Neural cell (in vitro differentiated cells): ENCODE measurements around the gene CRYZL1. TPM values are rescaled to one million over a fixed set of nuclear protein-coding genes. Genes with fewer than 3 reads are reported as not detected.
"Not testable (repeated sequence)": the region's sequence is repeated elsewhere in the genome, so short reads cannot be mapped to it uniquely, and the experiment has no call there.

Source experiments
- H2AFZ ChIP-seq: fragments of 200-600, 300-800 bp; sonication (generic), shearing (Covaris generic); 2 replicates; pipeline ENCODE4 v1.6.0; 2014; ENCODE audit warnings: low read depth, mild to moderate bottlenecking, antibody characterized with exemption, low read length, moderate library complexity
- H3F3A ChIP-seq: fragments of 200-600 bp; shearing (Covaris generic); 2 replicates; pipeline ENCODE4 v1.6.1; 2016; ENCODE audit warnings: mild to moderate bottlenecking, moderate library complexity, mixed read lengths, antibody characterized with exemption, low read length; ENCODE audit not compliant: insufficient read depth, poor library complexity, severe bottlenecking
- H3K27ac ChIP-seq: fragments of 200-600, 300-800 bp; sonication (generic), shearing (Covaris generic); 2 replicates; pipeline ENCODE4 v1.5.1; 2014; ENCODE audit warnings: mild to moderate bottlenecking, low read length, moderate library complexity
- H3K27me3 ChIP-seq: fragments of 300-800, 200-600 bp; sonication (generic), shearing (Covaris generic); 2 replicates; pipeline ENCODE4 v1.6.0; 2014; ENCODE audit warnings: mild to moderate bottlenecking, low read depth, low read length, moderate library complexity; ENCODE audit not compliant: insufficient read depth
- H3K36me3 ChIP-seq: fragments of 300-800, 200-600 bp; sonication (generic), shearing (Covaris generic); 2 replicates; pipeline ENCODE4 v1.5.1; 2014; ENCODE audit warnings: mild to moderate bottlenecking, antibody characterized with exemption, low read length, moderate library complexity; ENCODE audit not compliant: insufficient read depth
- H3K4me2 ChIP-seq: fragments of 300-800, 200-600 bp; sonication (generic), shearing (Covaris generic); 2 replicates; pipeline ENCODE4 v1.6.0; 2014; ENCODE audit warnings: mild to moderate bottlenecking, low read length
- H3K4me3 ChIP-seq: fragments of 300-800, 200-600 bp; sonication (generic), shearing (Covaris generic); 2 replicates; pipeline ENCODE4 v1.5.1; 2014; ENCODE audit warnings: mild to moderate bottlenecking, low read length, moderate library complexity
- H3K79me2 ChIP-seq: fragments of 200-600 bp; shearing (Covaris generic); replicated peaks from 2 replicates; pipeline ENCODE4 v1.6.0; 2014; ENCODE audit warnings: mild to moderate bottlenecking, low read length, moderate library complexity; ENCODE audit not compliant: insufficient read depth
- H3K9ac ChIP-seq: fragments of 300-800, 200-600 bp; sonication (generic), shearing (Covaris generic); 2 replicates; pipeline ENCODE4 v1.6.1; 2016; ENCODE audit warnings: mild to moderate bottlenecking, low read length, mixed read lengths
- H3K9me2 ChIP-seq: fragments of 200-600 bp; shearing (Covaris generic); 2 replicates; pipeline ENCODE4 v1.6.1; 2016; ENCODE audit warnings: mild to moderate bottlenecking, low read length, mixed read lengths; ENCODE audit not compliant: insufficient read depth
- H3K9me3 ChIP-seq: fragments of 200-600, 300-800 bp; sonication (generic), shearing (Covaris generic); 2 replicates; pipeline ENCODE4 v1.6.1; 2016; ENCODE audit warnings: mild to moderate bottlenecking, mixed run types, low read length, moderate library complexity, mixed read lengths
- H4K20me1 ChIP-seq: fragments of 200-600 bp; shearing (Covaris generic); 2 replicates; pipeline ENCODE4 v1.6.1; 2016; ENCODE audit warnings: mild to moderate bottlenecking, mixed run types; ENCODE audit not compliant: insufficient read depth
- CTCF ChIP-seq: fragments of 450-650 bp; IDR thresholded peaks from 2 replicates; pipeline ENCODE4 v1.5.1; 2014; ENCODE audit warnings: antibody characterized with exemption, mild to moderate bottlenecking, moderate library complexity; ENCODE audit not compliant: poor library complexity, severe bottlenecking
- EP300 ChIP-seq: fragments of 450-650 bp; conservative IDR thresholded peaks from 2 replicates; pipeline ENCODE4 v1.6.1; 2014; ENCODE audit warnings: antibody characterized with exemption, mild to moderate bottlenecking, moderate library complexity; ENCODE audit not compliant: poor library complexity, severe bottlenecking
- EZH2 ChIP-seq: fragments of 200-600, 300-800 bp; shearing (Covaris generic), sonication (generic); IDR thresholded peaks from 2 replicates; pipeline ENCODE4 v1.6.1; 2014; ENCODE audit warnings: antibody characterized with exemption, low read length, borderline replicate concordance, mild to moderate bottlenecking; ENCODE audit not compliant: insufficient read depth, poor library complexity, severe bottlenecking
- MXI1 ChIP-seq: fragments of 450-650 bp; conservative IDR thresholded peaks from 2 replicates; pipeline ENCODE4 v1.6.1; 2014; ENCODE audit warnings: antibody characterized with exemption, mild to moderate bottlenecking; ENCODE audit not compliant: poor library complexity, severe bottlenecking
- POLR2AphosphoS5 ChIP-seq: IDR thresholded peaks from 2 replicates; pipeline ENCODE4 v1.6.1; 2012
- RAD21 ChIP-seq: fragments of 450-650 bp; conservative IDR thresholded peaks from 2 replicates; pipeline ENCODE4 v1.6.1; 2014; ENCODE audit warnings: antibody characterized with exemption, mild to moderate bottlenecking, moderate library complexity
- REST ChIP-seq: IDR thresholded peaks from 2 replicates; pipeline ENCODE4 v1.6.1; 2012; ENCODE audit warnings: borderline replicate concordance
- SMC3 ChIP-seq: fragments of 450-650 bp; conservative IDR thresholded peaks from 2 replicates; pipeline ENCODE4 v1.6.1; 2014; ENCODE audit warnings: antibody characterized with exemption, mild to moderate bottlenecking, moderate library complexity; ENCODE audit not compliant: poor library complexity
- TAF1 ChIP-seq: IDR thresholded peaks from 2 replicates; pipeline ENCODE4 v1.6.1; 2012; ENCODE audit warnings: low read depth
- polyA plus RNA-seq: library from polyadenylated mRNA; depleted of rRNA; stranded (reverse); fragments of >200 nt; gene quantifications from 2 replicates; pipeline ENCODE4 v1.2.3, GENCODE V29; 2014

The CRYZL1 gene
- polyA plus RNA-seq, 1 donor from 2014 or later: 54.3 TPM

GRCh38 chr21:33680870-33681269 lies 39.3 kb upstream of the CRYZL1 start:
- no peaks in the 10 kb centered on the region for H3K9me2 ChIP-seq
- H3K4me2 ChIP-seq: no peak overlapping the region
- peaks cover 29% of the 10 kb centered on the region for H3K79me2 ChIP-seq
- no peaks in the 10 kb centered on the region for H3F3A ChIP-seq
- H3K27me3 ChIP-seq: no peaks in the 10 kb centered on the region
- H3K4me3 ChIP-seq: no peak overlapping the region
- H4K20me1 ChIP-seq: no peaks in the 10 kb centered on the region
- H3K9me3 ChIP-seq: no peaks in the 10 kb centered on the region
- H3K9ac ChIP-seq: no peak overlapping the region
- no peak overlapping the region for H2AFZ ChIP-seq
- TF ChIP-seq TAF1: no peak
- no peak for TF ChIP-seq EZH2
- no peak for TF ChIP-seq POLR2AphosphoS5
- no peak for TF ChIP-seq SMC3
- TF ChIP-seq RAD21: no peak
- TF ChIP-seq CTCF: no peak
- no peak for TF ChIP-seq REST
- no peak for TF ChIP-seq MXI1
- no peak for TF ChIP-seq EP300
- no peak overlapping the region for H3K27ac ChIP-seq
- H3K36me3 ChIP-seq: no peaks in the 10 kb centered on the region

- Histone ChIP-seq H3K36me3 (no peaks in the 10 kb centered on the region), H3K9me2 (no peaks in the 10 kb centered on the region), H3K27ac (no peak overlapping the region), H3K4me2 (no peak overlapping the region), H4K20me1 (no peaks in the 10 kb centered on the region), H3K4me3 (no peak overlapping the region), H3K79me2 (peaks cover 18% of the 10 kb centered on the region), H2AFZ (no peak overlapping the region), H3K27me3 (no peaks in the 10 kb centered on the region), H3F3A (no peaks in the 10 kb centered on the region), H3K9ac (no peak overlapping the region), H3K9me3 (no peaks in the 10 kb centered on the region)
- TF ChIP-seq POLR2AphosphoS5 (no peak), MXI1 (no peak), RAD21 (no peak), EP300 (no peak), CTCF (no peak), EZH2 (no peak), TAF1 (no peak), SMC3 (no peak), REST (no peak)
Measured at GRCh38 chr21:33677450-33677849, 35.9 kb upstream of the CRYZL1 start.

GRCh38 chr21:33676666-33677065 lies 35.1 kb upstream of the CRYZL1 start:
- H3K9me3 ChIP-seq, H3K36me3 ChIP-seq, H3K27ac ChIP-seq, H3K9ac ChIP-seq, H3K9me2 ChIP-seq, H3K4me2 ChIP-seq, H3F3A ChIP-seq, H4K20me1 ChIP-seq, H3K27me3 ChIP-seq, H2AFZ ChIP-seq, H3K4me3 ChIP-seq: not testable (repeated sequence)
- H3K79me2 ChIP-seq: peaks cover 24% of the 10 kb centered on the region
